MM.1S (cell line): ENCODE data around the gene SEMA6C.

ENCODE experiments used
- DNase-seq: peaks from one replicate; pipeline ENCODE4 v3.0.0-alpha.2; 2015
- H2AFZ ChIP-seq: fragments of 300-600 bp; sonication (generic); 2 replicates; pipeline ENCODE4 v1.6.0; 2016; ENCODE audit warnings: antibody characterized with exemption, low read length
- H3F3A ChIP-seq: fragments of 300-600 bp; sonication (generic); 2 replicates; pipeline ENCODE4 v1.6.1; 2016; ENCODE audit warnings: mild to moderate bottlenecking, antibody characterized with exemption, low read length, moderate library complexity, mixed read lengths; ENCODE audit not compliant: insufficient read depth
- H3K27ac ChIP-seq: fragments of 300-600 bp; sonication (generic); 2 replicates; pipeline ENCODE4 v1.5.1; 2016; ENCODE audit warnings: mild to moderate bottlenecking, low read length
- H3K27me3 ChIP-seq: fragments of 300-600 bp; sonication (generic); replicated peaks from 2 replicates; pipeline ENCODE4 v1.6.0; 2016; ENCODE audit warnings: low read length; ENCODE audit not compliant: insufficient read depth
- H3K36me3 ChIP-seq: fragments of 300-600 bp; sonication (generic); replicated peaks from 2 replicates; pipeline ENCODE4 v1.6.1; 2016; ENCODE audit warnings: mild to moderate bottlenecking, low read length, mixed read lengths; ENCODE audit not compliant: insufficient read depth
- H3K4me1 ChIP-seq: fragments of 300-600 bp; sonication (generic); 2 replicates; pipeline ENCODE4 v1.6.1; 2016; ENCODE audit warnings: low read length, mixed read lengths
- H3K4me2 ChIP-seq: fragments of 300-600 bp; sonication (generic); 2 replicates; pipeline ENCODE4 v1.6.0; 2016; ENCODE audit warnings: low read depth, low read length
- H3K4me3 ChIP-seq: fragments of 300-600 bp; sonication (generic); 2 replicates; pipeline ENCODE4 v1.5.1; 2016; ENCODE audit warnings: low read length, mixed read lengths
- H3K79me2 ChIP-seq: fragments of 300-600 bp; sonication (generic); 2 replicates; pipeline ENCODE4 v1.6.1; 2016; ENCODE audit warnings: mixed run types, low read length, mixed read lengths
- H3K9ac ChIP-seq: fragments of 300-600 bp; sonication (generic); 2 replicates; pipeline ENCODE4 v1.6.1; 2016; ENCODE audit warnings: low read length, mixed read lengths
- H3K9me2 ChIP-seq: fragments of 300-600 bp; sonication (generic); replicated peaks from 2 replicates; pipeline ENCODE4 v1.6.1; 2016; ENCODE audit warnings: mild to moderate bottlenecking, low read length, mixed read lengths; ENCODE audit not compliant: insufficient read depth
- H3K9me3 ChIP-seq: fragments of 300-600 bp; sonication (generic); replicated peaks from 2 replicates; pipeline ENCODE4 v1.6.1; 2016; ENCODE audit warnings: mild to moderate bottlenecking, low read length, mixed read lengths; ENCODE audit not compliant: insufficient read depth
- H4K20me1 ChIP-seq: fragments of 300-600 bp; sonication (generic); 2 replicates; pipeline ENCODE4 v1.6.1; 2016; ENCODE audit warnings: mild to moderate bottlenecking, low read length, moderate library complexity, mixed read lengths; ENCODE audit not compliant: insufficient read depth
- CTCF ChIP-seq: fragments of 300-600 bp; sonication (generic); IDR thresholded peaks from 2 replicates; pipeline ENCODE4 v1.5.1; 2016; ENCODE audit warnings: antibody characterized with exemption, low read length, mixed read lengths
- EZH2 ChIP-seq: fragments of 300-600 bp; sonication (generic); optimal IDR thresholded peaks from 2 replicates; pipeline ENCODE3; 2017; ENCODE audit warnings: low read depth, mild to moderate bottlenecking, antibody characterized with exemption, low read length, mixed read lengths
- EZH2phosphoT487 ChIP-seq: fragments of 300-600 bp; sonication (generic); IDR thresholded peaks from 2 replicates; pipeline ENCODE4 v1.6.1; 2018; ENCODE audit warnings: antibody characterized with exemption, low read length

SEMA6C gene

GRCh38 chr1:151143986-151144385 is 2.4 kb downstream of the SEMA6C start:
- Histone ChIP-seq H3K4me3 (no peak overlapping the region), H3K36me3 (no peaks in the 10 kb centered on the region), H2AFZ (no peak overlapping the region), H3K9me3 (no peaks in the 10 kb centered on the region), H4K20me1 (no peaks in the 10 kb centered on the region), H3K4me1 (peaks cover 8% of the 10 kb centered on the region; the same call in 1 of the 2 replicates), H3K79me2 (no peaks in the 10 kb centered on the region), H3K27me3 (peaks cover 27% of the 10 kb centered on the region), H3K27ac (no peak overlapping the region), H3F3A (no peaks in the 10 kb centered on the region), H3K4me2 (no peak overlapping the region), H3K9ac (no peak overlapping the region), H3K9me2 (no peaks in the 10 kb centered on the region)
- DNase-seq, result no peak
- TF ChIP-seq EZH2, result no peak
- TF ChIP-seq EZH2phosphoT487, result no peak
- TF ChIP-seq CTCF, result no peak

GRCh38 chr1:151143057-151143435 is 3.4 kb downstream of the SEMA6C start:
- H3K4me3 ChIP-seq, result no peak overlapping the region
- no peak for DNase-seq
- TF ChIP-seq EZH2phosphoT487 (no peak), CTCF (no peak)
- H3K36me3 ChIP-seq, result no peaks in the 10 kb centered on the region
- H3K9ac ChIP-seq, result no peak overlapping the region
- H3K4me2 ChIP-seq, result no peak overlapping the region
- no peaks in the 10 kb centered on the region for H3K79me2 ChIP-seq
- H2AFZ ChIP-seq, result no peak overlapping the region
- H3K27me3 ChIP-seq, result peaks cover 35% of the 10 kb centered on the region
- H3K9me3 ChIP-seq, result no peaks in the 10 kb centered on the region
- H3K4me1 ChIP-seq, result peaks cover 8% of the 10 kb centered on the region; the same call in 1 of the 2 replicates
- no peaks in the 10 kb centered on the region for H3K9me2 ChIP-seq
- H4K20me1 ChIP-seq, result no peaks in the 10 kb centered on the region
- H3K27ac ChIP-seq, result no peak overlapping the region
- H3F3A ChIP-seq, result no peaks in the 10 kb centered on the region

GRCh38 chr1:151142411-151143056 is 3.9 kb downstream of the SEMA6C start:
- H3F3A ChIP-seq, result no peaks in the 10 kb centered on the region

More at GRCh38 chr1:151142411-151143056, 3.9 kb downstream of the SEMA6C start:
- no peak overlapping the region for H3K27ac ChIP-seq
- H3K4me3 ChIP-seq, result no peak overlapping the region
- H3K27me3 ChIP-seq, result peaks cover 35% of the 10 kb centered on the region
- no peaks in the 10 kb centered on the region for H3K36me3 ChIP-seq
- no peak for TF ChIP-seq EZH2phosphoT487
- no peak for TF ChIP-seq EZH2
- TF ChIP-seq CTCF, result no peak
- peaks cover 8% of the 10 kb centered on the region; the same call in 1 of the 2 replicates for H3K4me1 ChIP-seq
- H3K9ac ChIP-seq, result no peak overlapping the region
- DNase-seq, result no peak
- H3K9me2 ChIP-seq, result no peaks in the 10 kb centered on the region
- no peak overlapping the region for H3K4me2 ChIP-seq
- H4K20me1 ChIP-seq, result no peaks in the 10 kb centered on the region
- no peak overlapping the region for H2AFZ ChIP-seq
- H3K79me2 ChIP-seq, result no peaks in the 10 kb centered on the region
- no peaks in the 10 kb centered on the region for H3K9me3 ChIP-seq
